Measurements from ENCODE around the gene CD180. TPM values are rescaled to one million over a fixed set of nuclear protein-coding genes. Genes with fewer than 3 reads are reported as not detected.
A peak's percentile ranks its signal among the peaks of the same experiment; 100 is the strongest.

CD180 gene
- total RNA-seq, 2 experiments from 2014 or later = 0.08 TPM; not detected in 1

DNA sequence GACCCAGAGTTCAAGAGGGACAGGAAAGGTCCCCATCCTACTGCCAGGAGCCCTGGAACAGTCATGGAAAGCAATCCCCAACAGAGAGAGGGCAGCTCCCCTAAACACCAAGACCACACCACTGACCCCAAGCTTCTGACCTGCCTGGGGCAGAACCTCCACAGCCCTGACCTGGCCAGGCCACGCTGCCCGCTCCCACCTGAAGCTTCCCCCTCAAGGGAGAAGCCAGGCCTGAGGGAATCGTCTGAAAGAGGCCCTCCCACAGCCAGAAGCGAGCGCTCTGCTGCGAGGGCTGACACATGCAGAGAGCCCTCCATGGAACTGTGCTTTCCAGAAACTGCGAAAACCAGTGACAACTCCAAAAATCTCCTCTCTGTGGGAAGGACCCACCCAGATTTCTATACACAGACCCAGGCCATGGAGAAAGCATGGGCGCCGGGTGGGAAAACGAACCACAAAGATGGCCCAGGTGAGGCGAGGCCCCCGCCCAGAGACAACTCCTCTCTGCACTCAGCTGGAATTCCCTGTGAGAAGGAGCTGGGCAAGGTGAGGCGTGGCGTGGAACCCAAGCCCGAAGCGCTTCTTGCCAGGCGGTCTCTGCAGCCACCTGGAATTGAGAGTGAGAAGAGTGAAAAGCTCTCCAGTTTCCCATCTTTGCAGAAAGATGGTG is 31.6 kb downstream of the CD180 start:
- Mint-ChIP-seq H3K9me3 (no peaks in the 10 kb centered on the region), H3K4me1 (ENCODE audit: low read depth) (peaks cover 79% of the 10 kb centered on the region), H3K27ac (peak overlapping the region; percentile 97), H3K27me3 (no peaks in the 10 kb centered on the region), H3K4me3 (peak overlapping the region; percentile 88), H3K36me3 (ENCODE audit: low read depth) (peaks cover 52% of the 10 kb centered on the region)
- Histone ChIP-seq H3K36me3 (ENCODE audit: insufficient read depth, low read length) (peaks cover 32% of the 10 kb centered on the region), H3K27ac (ENCODE audit: low read depth in 1 of 2, low read length in 2 of 2) (peak overlapping the region; percentile 83 to 88), H3K9me3 (ENCODE audit: control insufficient read depth in 1 of 2, insufficient read depth in 1 of 2, low read length in 2 of 2) (peaks cover 0 to 22% of the 10 kb centered on the region in 2 experiments), H3K4me3 (ENCODE audit: low read length) (peak overlapping the region; percentile 56), H3K4me1 (ENCODE audit: insufficient read depth, low read length) (peaks cover 71% of the 10 kb centered on the region), H3K27me3 (ENCODE audit: control insufficient read depth in 1 of 2, insufficient read depth in 2 of 2, low read length in 2 of 2) (no peaks in the 10 kb centered on the region)
- CTCF ChIA-PET = interaction anchor here (1.1 to 6.0 kb wide), 2 partner anchors 42 to 177 kb away, joined by 3 to 74 read pairs; no protein-coding TSS in a partner anchor
- DNase-seq (no peak), ATAC-seq (ENCODE audit: poor library complexity) (no peak)
- TF ChIP-seq, protein P1, sequence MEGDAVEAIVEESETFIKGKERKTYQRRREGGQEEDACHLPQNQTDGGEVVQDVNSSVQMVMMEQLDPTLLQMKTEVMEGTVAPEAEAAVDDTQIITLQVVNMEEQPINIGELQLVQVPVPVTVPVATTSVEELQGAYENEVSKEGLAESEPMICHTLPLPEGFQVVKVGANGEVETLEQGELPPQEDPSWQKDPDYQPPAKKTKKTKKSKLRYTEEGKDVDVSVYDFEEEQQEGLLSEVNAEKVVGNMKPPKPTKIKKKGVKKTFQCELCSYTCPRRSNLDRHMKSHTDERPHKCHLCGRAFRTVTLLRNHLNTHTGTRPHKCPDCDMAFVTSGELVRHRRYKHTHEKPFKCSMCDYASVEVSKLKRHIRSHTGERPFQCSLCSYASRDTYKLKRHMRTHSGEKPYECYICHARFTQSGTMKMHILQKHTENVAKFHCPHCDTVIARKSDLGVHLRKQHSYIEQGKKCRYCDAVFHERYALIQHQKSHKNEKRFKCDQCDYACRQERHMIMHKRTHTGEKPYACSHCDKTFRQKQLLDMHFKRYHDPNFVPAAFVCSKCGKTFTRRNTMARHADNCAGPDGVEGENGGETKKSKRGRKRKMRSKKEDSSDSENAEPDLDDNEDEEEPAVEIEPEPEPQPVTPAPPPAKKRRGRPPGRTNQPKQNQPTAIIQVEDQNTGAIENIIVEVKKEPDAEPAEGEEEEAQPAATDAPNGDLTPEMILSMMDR (IDR thresholded peaks at IDR 0.05) = no peak
- POLR2A ChIA-PET = interaction anchor here (0.6 to 14.4 kb wide), 5 partner anchors 17 to 160 kb away, joined by 3 to 275 read pairs (median 10); no protein-coding TSS in a partner anchor
- intact Hi-C loops (cut with DNase I, micrococcal nuclease) = loop anchor here in 1 of 2 experiments (10.0 kb wide), 2 partner anchors 160 to 1090 kb away; no protein-coding TSS in a partner anchor

DNA sequence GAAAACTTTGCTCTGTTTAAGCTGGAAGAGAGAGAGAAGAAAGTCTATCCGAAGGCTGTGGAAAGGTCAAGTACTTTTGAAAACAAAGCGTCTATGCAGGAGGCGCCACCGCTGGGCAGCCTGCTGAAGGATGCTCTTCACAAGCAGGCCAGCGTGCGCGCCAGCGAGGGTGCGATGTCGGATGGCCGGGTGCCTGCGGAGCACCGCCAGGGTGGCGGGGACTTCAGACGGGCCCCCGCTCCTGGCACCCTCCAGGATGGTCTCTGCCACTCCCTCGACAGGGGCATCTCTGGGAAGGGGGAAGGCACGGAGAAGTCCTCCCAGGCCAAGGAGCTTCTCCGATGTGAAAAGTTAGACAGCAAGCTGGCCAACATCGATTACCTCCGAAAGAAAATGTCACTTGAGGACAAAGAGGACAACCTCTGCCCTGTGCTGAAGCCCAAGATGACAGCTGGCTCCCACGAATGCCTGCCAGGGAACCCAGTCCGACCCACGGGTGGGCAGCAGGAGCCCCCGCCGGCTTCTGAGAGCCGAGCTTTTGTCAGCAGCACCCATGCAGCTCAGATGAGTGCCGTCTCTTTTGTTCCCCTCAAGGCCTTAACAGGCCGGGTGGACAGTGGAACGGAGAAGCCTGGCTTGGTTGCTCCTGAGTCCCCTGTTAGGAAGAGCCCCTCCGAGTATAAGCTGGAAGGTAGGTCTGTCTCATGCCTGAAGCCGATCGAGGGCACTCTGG is 32.6 kb downstream of the CD180 start:
- H3K9me3 Mint-ChIP-seq = no peaks in the 10 kb centered on the region
- no peak for DNase-seq

More for the DNA sequence above, 32.6 kb downstream of the CD180 start:
- no peak overlapping the region for H3K4me3 Mint-ChIP-seq
- H3K27me3 Mint-ChIP-seq = no peaks in the 10 kb centered on the region
- Histone ChIP-seq H3K27me3 (ENCODE audit: control insufficient read depth in 1 of 2, insufficient read depth in 2 of 2, low read length in 2 of 2) (no peaks in the 10 kb centered on the region), H3K27ac (ENCODE audit: low read depth in 1 of 2, low read length in 2 of 2) (peak overlapping the region in 1 of 2 donors; percentile 88), H3K4me3 (ENCODE audit: low read length) (peak overlapping the region; percentile 56), H3K36me3 (ENCODE audit: insufficient read depth, low read length) (peaks cover 32% of the 10 kb centered on the region), H3K9me3 (ENCODE audit: control insufficient read depth in 1 of 2, insufficient read depth in 1 of 2, low read length in 2 of 2) (peaks cover 0 to 22% of the 10 kb centered on the region in 2 experiments), H3K4me1 (ENCODE audit: insufficient read depth, low read length) (peaks cover 80% of the 10 kb centered on the region)
- no peak for ATAC-seq (ENCODE audit: poor library complexity)
- peaks cover 52% of the 10 kb centered on the region for H3K36me3 Mint-ChIP-seq (ENCODE audit: low read depth)
- CTCF ChIA-PET = interaction anchor here (1.1 to 6.0 kb wide), 3 partner anchors 43 to 176 kb away, joined by 3 to 74 read pairs (median 18); no protein-coding TSS in a partner anchor
- TF ChIP-seq, protein P1 (IDR thresholded peaks at IDR 0.05) = no peak
- H3K27ac Mint-ChIP-seq = peak overlapping the region; percentile 97
- peaks cover 85% of the 10 kb centered on the region for H3K4me1 Mint-ChIP-seq (ENCODE audit: low read depth)
- intact Hi-C loops (cut with DNase I, micrococcal nuclease) = loop anchor here in 1 of 2 experiments (10.0 kb wide), 2 partner anchors 159 to 1091 kb away; no protein-coding TSS in a partner anchor
- POLR2A ChIA-PET = interaction anchor here (0.6 to 14.4 kb wide), 3 partner anchors 25 to 49 kb away, joined by 3 to 275 read pairs (median 3); no protein-coding TSS in a partner anchor

Data from CD4-positive, alpha-beta T cell (primary cell).